HCT116 (cell line): ENCODE results near the gene VPS39. TPM values are rescaled to one million over a fixed set of nuclear protein-coding genes. Genes with fewer than 3 reads are reported as not detected.

Experiments
- ATAC-seq: fragments of 200-7000 bp; cut with Tn5 transposase; 2 replicates; pipeline ENCODE4 v1.9.1; 2020; ENCODE audit warnings: mild to moderate bottlenecking, moderate library complexity
- BruUV-seq: library from RNA; stranded (reverse); fragments of 400-500 nt; replicated peaks from 2 replicates; lab custom pipeline; 2021; lab: Mats Ljungman, UMichigan
- CTCF ChIA-PET: fragments of 300-600 bp; sonication (Branson Sonifier 250); formaldehyde crosslinking; loops from one replicate; lab custom pipeline; 2021; ENCODE audit warnings: antibody characterized with exemption; lab: Charles Lee
- POLR2A ChIA-PET: fragments of 300-600, 350-600 bp; sonication (Branson Sonifier 250); formaldehyde crosslinking; loops from one replicate; lab custom pipeline; 2021; ENCODE audit warnings: antibody characterized with exemption; lab: Charles Lee
- RAD21 ChIA-PET, 2 experiments: fragments of 300-600 bp; sonication (Branson Sonifier 250); formaldehyde crosslinking; loops; one replicate each; lab custom pipeline; 2023; ENCODE audit warnings: low total read pairs in 2 of 2; ENCODE audit not compliant: uncharacterized antibody in 2 of 2, unreplicated experiment in 2 of 2, low non-redundant PET in 1 of 2; lab: Charles Lee
- DNase-seq: peaks from one replicate; pipeline ENCODE4 v3.0.0-alpha.2; 2010; ENCODE audit warnings: low read depth, low spot score
- H2AFZ ChIP-seq: fragments of 200-600 bp; shearing (Covaris generic), sonication (generic); 2 replicates; pipeline ENCODE4 v1.6.1; 2017; ENCODE audit warnings: low read depth, mixed run types, mixed read lengths, antibody characterized with exemption, low read length; ENCODE audit not compliant: poor library complexity, severe bottlenecking
- H3K27ac ChIP-seq: 2 replicates; pipeline ENCODE4 v1.5.1; 2012; ENCODE audit warnings: low read depth, low read length
- H3K27me3 ChIP-seq: fragments of 200-600 bp; sonication (generic); 2 replicates; pipeline ENCODE4 v1.6.1; 2016; ENCODE audit warnings: mixed run types, low read length, mixed read lengths; ENCODE audit not compliant: insufficient read depth
- H3K36me3 ChIP-seq, 2 experiments: fragments of 200-500 bp in 1 of 2; fragments of 200-600 bp in 1 of 2; sonication (Bioruptor generic) in 1 of 2; sonication (generic) in 1 of 2; 2 replicates each; pipeline versions ENCODE4 v1.5.1 to v1.6.1; 2014 to 2016; ENCODE audit warnings: low read length in 2 of 2, inconsistent platforms in 1 of 2, mixed read lengths in 1 of 2, mixed run types in 1 of 2; ENCODE audit not compliant: insufficient read depth in 2 of 2, control insufficient read depth in 1 of 2
- H3K4me1 ChIP-seq, 2 experiments: fragments of 200-600 bp in 1 of 2; sonication (generic) in 1 of 2; 2 replicates each; pipeline versions ENCODE4 v1.5.1 to v1.6.1; 2012 to 2017; ENCODE audit warnings: low read length in 2 of 2, inconsistent platforms in 1 of 2, mild to moderate bottlenecking in 1 of 2, mixed read lengths in 1 of 2, mixed run types in 1 of 2, moderate library complexity in 1 of 2; ENCODE audit not compliant: insufficient read depth in 2 of 2, control insufficient read depth in 1 of 2
- H3K4me2 ChIP-seq: fragments of 200-600 bp; sonication (generic); 2 replicates; pipeline ENCODE4 v1.6.1; 2017; ENCODE audit warnings: mixed run types, low read length, mixed read lengths
- H3K4me3 ChIP-seq, 2 experiments: fragments of 200-600 bp in 1 of 2; sonication (generic) in 1 of 2; replicated peaks in 1 of 2; 2 replicates each; pipeline ENCODE4 v1.5.1; 2011 to 2016; ENCODE audit warnings: low read length in 2 of 2, control low read depth in 1 of 2, low read depth in 1 of 2, mild to moderate bottlenecking in 1 of 2, mixed read lengths in 1 of 2, mixed run types in 1 of 2
- H3K79me2 ChIP-seq: fragments of 200-600 bp; sonication (generic); 2 replicates; pipeline ENCODE4 v1.6.1; 2017; ENCODE audit warnings: mild to moderate bottlenecking, mixed run types, low read length, moderate library complexity, mixed read lengths; ENCODE audit not compliant: insufficient read depth
- H3K9ac ChIP-seq: fragments of 200-600 bp; sonication (generic); 2 replicates; pipeline ENCODE4 v1.6.1; 2016; ENCODE audit warnings: low read length, mixed read lengths
- H3K9me2 ChIP-seq: fragments of 200-600 bp; sonication (generic), shearing (Covaris generic); 2 replicates; pipeline ENCODE4 v1.6.1; 2017; ENCODE audit warnings: mixed run types, mild to moderate bottlenecking, moderate library complexity; ENCODE audit not compliant: insufficient read depth
- H3K9me3 ChIP-seq, 2 experiments: fragments of 200-500 bp in 1 of 2; fragments of 200-600 bp in 1 of 2; sonication (Bioruptor generic) in 1 of 2; sonication (generic) in 1 of 2; 2 replicates each; pipeline ENCODE4 v1.6.1; 2014 to 2017; ENCODE audit warnings: low read length in 2 of 2, mixed read lengths in 2 of 2, inconsistent platforms in 1 of 2, low read depth in 1 of 2, mild to moderate bottlenecking in 1 of 2, mixed run types in 1 of 2, moderate library complexity in 1 of 2; ENCODE audit not compliant: control insufficient read depth in 1 of 2, insufficient read depth in 1 of 2
- H4K20me1 ChIP-seq: fragments of 200-600 bp; sonication (generic), shearing (Covaris generic); 2 replicates; pipeline ENCODE4 v1.6.1; 2017; ENCODE audit warnings: mixed run types, mild to moderate bottlenecking, moderate library complexity; ENCODE audit not compliant: insufficient read depth
- ATF3 ChIP-seq: IDR thresholded peaks from 2 replicates; pipeline ENCODE4 v1.6.1; 2012
- CBX3 ChIP-seq: IDR thresholded peaks from 2 replicates; pipeline ENCODE4 v1.6.1; 2012; ENCODE audit warnings: low read depth
- CEBPB ChIP-seq: IDR thresholded peaks from 2 replicates; pipeline ENCODE4 v1.6.1; 2012; ENCODE audit warnings: low read depth
- CTCF ChIP-seq, 3 experiments: fragments of 200-600 bp in 1 of 3; sonication (generic) in 1 of 3; IDR thresholded peaks in 2 of 3; conservative IDR thresholded peaks in 1 of 3; 2 replicates each; pipeline ENCODE4 v1.5.1; 2012 to 2017; ENCODE audit warnings: low read depth in 2 of 3, low read length in 2 of 3, antibody characterized with exemption in 1 of 3, borderline replicate concordance in 1 of 3, control low read depth in 1 of 3, mild to moderate bottlenecking in 1 of 3, mixed read lengths in 1 of 3, mixed run types in 1 of 3, moderate library complexity in 1 of 3; ENCODE audit not compliant: insufficient read depth in 1 of 3
- EZH2 ChIP-seq: fragments of 200-600 bp; sonication (generic); IDR thresholded peaks from 2 replicates; pipeline ENCODE4 v1.6.1; 2017; ENCODE audit warnings: antibody characterized with exemption, mixed run types
- EZH2phosphoT487 ChIP-seq: fragments of 200-600 bp; IDR thresholded peaks from 2 replicates; pipeline ENCODE4 v1.6.1; 2018; ENCODE audit warnings: antibody characterized with exemption, borderline replicate concordance
- FOSL1 ChIP-seq: IDR thresholded peaks from 2 replicates; pipeline ENCODE4 v1.6.1; 2012; ENCODE audit warnings: low read depth
- JUND ChIP-seq: IDR thresholded peaks from 2 replicates; pipeline ENCODE4 v1.6.1; 2012
- POLR2A ChIP-seq: IDR thresholded peaks from 2 replicates; pipeline ENCODE4 v1.7.0; 2011; ENCODE audit warnings: borderline replicate concordance; ENCODE audit not compliant: insufficient read depth, insufficient read length; ENCODE audit errors: extremely low read depth
- POLR2AphosphoS5 ChIP-seq: IDR thresholded peaks from 2 replicates; pipeline ENCODE4 v1.6.1; 2011; ENCODE audit warnings: mild to moderate bottlenecking, low read depth, low read length, moderate library complexity
- RAD21 ChIP-seq: IDR thresholded peaks from 2 replicates; pipeline ENCODE4 v1.6.1; 2012; ENCODE audit warnings: low read depth, mild to moderate bottlenecking
- REST ChIP-seq: IDR thresholded peaks from 2 replicates; pipeline ENCODE4 v1.6.1; 2012; ENCODE audit warnings: low read depth
- SIN3A ChIP-seq: IDR thresholded peaks from 2 replicates; pipeline ENCODE4 v1.6.1; 2012; ENCODE audit warnings: low read depth
- SP1 ChIP-seq: IDR thresholded peaks from 2 replicates; pipeline ENCODE4 v1.6.1; 2012; ENCODE audit warnings: low read depth
- SRF ChIP-seq: IDR thresholded peaks from 2 replicates; pipeline ENCODE4 v1.6.1; 2012; ENCODE audit warnings: low read depth
- ZBTB33 ChIP-seq: IDR thresholded peaks from 2 replicates; pipeline ENCODE4 v1.6.1; 2011; ENCODE audit warnings: mild to moderate bottlenecking, low read length, moderate library complexity; ENCODE audit not compliant: insufficient replicate concordance; ENCODE audit errors: extremely low read depth
- ZFX ChIP-seq: fragments of 450-650 bp; IDR thresholded peaks from 2 replicates; pipeline ENCODE4 v1.6.1; 2017
- intact Hi-C: fragments of 100-400 bp; cut with micrococcal nuclease; formaldehyde crosslinking; loops from 2 replicates; pipeline ENCODE4 v1.10.0; 2022
- total RNA-seq: library from RNA; stranded (reverse); gene quantifications from one replicate; pipeline ENCODE4 v1.2.1, GENCODE V29; 2021; ENCODE audit not compliant: unreplicated experiment

The VPS39 gene
- total RNA-seq, 1 experiment from 2014 or later = 40.1 TPM

- TF ChIP-seq EZH2 (no peak), CTCF (IDR thresholded peaks at IDR 0.05 in 2 of 3, conservative IDR thresholded peaks at IDR 0.05 in 1 of 3; ENCODE audit: borderline replicate concordance in 1 of 3, insufficient read depth in 1 of 3, low read depth in 2 of 3, low read length in 2 of 3) (no peak), CBX3 (no peak), JUND (no peak), SRF (no peak), ZFX (no peak), POLR2A (no peak), ZBTB33 (no peak)
Observed at GRCh38 chr15:42214600-42214999, 6.5 kb upstream of the VPS39 start (continued).

- peaks cover 27 to 28% of the 10 kb centered on the region in 2 experiments; a peak in 3 of 4 replicates for H3K36me3 ChIP-seq
- no peaks in the 10 kb centered on the region for H3K9me2 ChIP-seq
- H4K20me1 ChIP-seq = no peaks in the 10 kb centered on the region
- H3K27me3 ChIP-seq = no peaks in the 10 kb centered on the region
- no peaks in the 10 kb centered on the region for H3K9me3 ChIP-seq
- no peak overlapping the region for H2AFZ ChIP-seq
- intact Hi-C loops = no loop called here
- no peak overlapping the region for H3K9ac ChIP-seq
- no peak for ATAC-seq
- H3K4me2 ChIP-seq = no peak overlapping the region
- POLR2A ChIA-PET = no interaction called here
- RAD21 ChIA-PET = no interaction called here
- no peak overlapping the region for H3K27ac ChIP-seq
- no peak overlapping the region for H3K4me3 ChIP-seq
- peaks cover 2% of the 10 kb centered on the region; the same call in 1 of the 2 replicates for H3K79me2 ChIP-seq
- BruUV-seq = no TSS peak
- no peak for DNase-seq
- CTCF ChIA-PET = interaction anchor here (0.8 kb wide), 1 partner anchor 57 kb away, joined by 3 read pairs; the partner anchor contains the start of gene PLA2G4F
- peaks cover 0 to 4% of the 10 kb centered on the region in 2 experiments; a peak in 2 of 4 replicates for H3K4me1 ChIP-seq
- no peak for TF ChIP-seq EZH2phosphoT487
- TF ChIP-seq RAD21 = no peak
- TF ChIP-seq REST = no peak
- no peak for TF ChIP-seq SP1
- no peak for TF ChIP-seq ZBTB33
- no peak for TF ChIP-seq POLR2AphosphoS5
- no peak for TF ChIP-seq FOSL1
- no peak for TF ChIP-seq ATF3
- no peak for TF ChIP-seq JUND
- no peak for TF ChIP-seq SIN3A
- no peak for TF ChIP-seq ZFX
- TF ChIP-seq CEBPB = no peak
Observed at GRCh38 chr15:42213511-42213910, 5.4 kb upstream of the VPS39 start.
